ENCODE data around the gene CTRB2.
"Not testable (repeated sequence)": the region's sequence is repeated elsewhere in the genome, so short reads cannot be mapped to it uniquely, and the experiment has no call there.

DNA sequence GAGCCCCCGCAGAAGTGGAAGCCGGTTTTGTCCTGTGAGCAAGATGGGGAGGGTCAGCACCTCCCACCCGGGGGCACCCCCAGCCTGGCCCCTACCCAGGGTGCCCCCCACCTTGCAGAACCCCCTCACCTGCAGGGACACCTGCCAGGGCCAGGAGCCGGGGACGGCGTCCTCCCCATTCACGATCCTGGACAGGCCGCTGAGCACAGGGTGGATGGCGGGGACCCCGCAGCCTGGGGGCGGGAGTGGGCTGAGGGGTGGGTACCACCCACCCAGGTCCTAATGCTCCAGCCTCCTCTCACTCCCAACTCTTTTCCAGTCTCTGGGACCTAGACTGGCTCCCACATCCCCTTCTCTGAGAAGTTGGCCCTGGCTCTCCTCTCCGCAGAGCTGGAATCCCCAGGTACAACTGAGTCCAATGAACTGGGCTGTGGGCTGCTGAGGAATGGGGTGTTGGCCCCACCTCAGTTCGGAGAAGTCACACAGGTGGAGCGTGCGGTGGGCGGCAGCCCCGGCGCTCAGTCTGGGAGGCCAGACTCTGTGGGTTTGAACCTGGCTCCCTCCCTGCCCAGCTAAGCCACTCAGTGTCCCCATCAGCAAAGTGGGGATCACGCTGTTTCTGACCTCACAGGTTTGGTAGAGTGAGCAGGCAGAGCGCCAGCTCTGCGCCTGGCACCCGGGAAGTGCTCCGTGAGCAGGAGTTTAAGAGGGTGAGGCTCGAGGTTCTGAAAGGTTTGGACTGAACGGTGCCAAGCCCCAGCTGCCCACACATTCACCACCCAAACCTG lies 806 bp downstream of the CTRB2 start:
- TF ChIP-seq, protein P1, sequence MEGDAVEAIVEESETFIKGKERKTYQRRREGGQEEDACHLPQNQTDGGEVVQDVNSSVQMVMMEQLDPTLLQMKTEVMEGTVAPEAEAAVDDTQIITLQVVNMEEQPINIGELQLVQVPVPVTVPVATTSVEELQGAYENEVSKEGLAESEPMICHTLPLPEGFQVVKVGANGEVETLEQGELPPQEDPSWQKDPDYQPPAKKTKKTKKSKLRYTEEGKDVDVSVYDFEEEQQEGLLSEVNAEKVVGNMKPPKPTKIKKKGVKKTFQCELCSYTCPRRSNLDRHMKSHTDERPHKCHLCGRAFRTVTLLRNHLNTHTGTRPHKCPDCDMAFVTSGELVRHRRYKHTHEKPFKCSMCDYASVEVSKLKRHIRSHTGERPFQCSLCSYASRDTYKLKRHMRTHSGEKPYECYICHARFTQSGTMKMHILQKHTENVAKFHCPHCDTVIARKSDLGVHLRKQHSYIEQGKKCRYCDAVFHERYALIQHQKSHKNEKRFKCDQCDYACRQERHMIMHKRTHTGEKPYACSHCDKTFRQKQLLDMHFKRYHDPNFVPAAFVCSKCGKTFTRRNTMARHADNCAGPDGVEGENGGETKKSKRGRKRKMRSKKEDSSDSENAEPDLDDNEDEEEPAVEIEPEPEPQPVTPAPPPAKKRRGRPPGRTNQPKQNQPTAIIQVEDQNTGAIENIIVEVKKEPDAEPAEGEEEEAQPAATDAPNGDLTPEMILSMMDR (IDR thresholded peaks at IDR 0.05; ENCODE audit: low read length), result not testable (repeated sequence)
- TF ChIP-seq EZH2 (IDR thresholded peaks at IDR 0.05; ENCODE audit: borderline replicate concordance, low read length), result not testable (repeated sequence)
